NCI-H82 (cell line): ENCODE results near the gene HNRNPC.

ENCODE experiments used
- DNase-seq: peaks from one replicate; lab custom pipeline; 2025; lab: John Stamatoyannopoulos, UW

Gene HNRNPC

GRCh38 chr14:21210023-21210422 is 59.2 kb downstream of the HNRNPC start:
- DNase-seq, result no peak

DNA sequence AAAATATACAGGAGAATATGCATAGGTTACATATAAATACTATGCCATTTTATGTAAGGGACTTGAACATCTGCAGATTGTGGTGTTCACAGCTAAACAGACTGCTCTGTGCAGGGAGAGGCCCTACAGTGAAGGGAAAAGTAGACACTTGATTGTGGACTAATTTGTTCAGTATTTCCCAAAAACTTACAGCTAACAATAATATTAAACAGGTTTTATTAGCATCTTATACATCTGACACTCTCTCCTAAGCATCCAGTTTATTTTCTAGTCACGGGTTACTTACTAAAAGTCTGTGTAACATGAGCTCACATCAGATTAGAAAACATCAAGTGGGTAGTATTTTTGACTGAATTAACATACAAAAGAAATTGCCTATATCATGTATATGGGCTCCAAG is 60.1 kb downstream of the HNRNPC start:
- DNase-seq, result no peak

- no peak for DNase-seq
Observed at GRCh38 chr14:21208554-21208953, 60.7 kb downstream of the HNRNPC start.

DNA sequence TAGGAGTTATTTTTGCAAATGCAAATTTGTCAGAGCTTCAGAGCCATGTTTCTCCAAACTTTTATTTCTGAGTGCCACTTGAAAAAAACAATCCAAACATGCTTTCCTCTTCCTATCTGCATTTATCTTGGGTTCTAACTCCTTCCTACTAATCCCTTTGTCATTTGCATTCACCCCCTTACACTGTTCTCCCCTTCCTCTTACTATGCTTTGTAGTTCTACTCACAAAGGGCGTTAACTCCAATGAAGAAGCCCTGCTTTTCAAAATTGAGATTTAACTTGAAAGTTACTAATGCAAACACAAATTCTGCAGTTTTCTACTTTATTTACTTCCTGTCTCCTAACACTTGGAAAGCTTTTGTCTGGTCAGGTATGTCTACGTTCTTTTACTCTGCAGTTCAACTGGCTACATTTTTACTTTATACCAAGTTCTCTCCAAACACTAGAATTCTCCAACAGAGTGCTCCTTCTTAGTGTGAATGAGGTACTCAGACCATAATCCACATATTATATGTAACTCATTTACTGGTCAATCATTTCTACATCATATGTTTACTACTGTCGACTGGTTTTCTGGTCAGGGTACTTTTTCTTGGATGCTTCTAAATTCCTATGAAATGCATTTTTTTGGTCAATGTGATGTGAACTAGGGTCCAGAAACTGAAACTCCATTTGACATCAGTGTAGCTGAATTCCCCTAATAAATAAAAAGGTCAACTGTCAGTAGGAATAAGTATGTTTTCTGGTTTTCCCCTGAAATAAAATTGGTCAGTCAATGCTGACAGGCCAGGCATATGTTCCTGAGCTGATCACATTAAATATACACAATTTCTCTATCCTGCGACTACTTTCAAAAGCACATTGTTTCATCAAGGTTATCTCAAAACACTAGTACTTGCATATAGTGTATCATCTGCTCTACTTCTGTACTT is 62.2 kb downstream of the HNRNPC start:
- DNase-seq, result no peak

DNA sequence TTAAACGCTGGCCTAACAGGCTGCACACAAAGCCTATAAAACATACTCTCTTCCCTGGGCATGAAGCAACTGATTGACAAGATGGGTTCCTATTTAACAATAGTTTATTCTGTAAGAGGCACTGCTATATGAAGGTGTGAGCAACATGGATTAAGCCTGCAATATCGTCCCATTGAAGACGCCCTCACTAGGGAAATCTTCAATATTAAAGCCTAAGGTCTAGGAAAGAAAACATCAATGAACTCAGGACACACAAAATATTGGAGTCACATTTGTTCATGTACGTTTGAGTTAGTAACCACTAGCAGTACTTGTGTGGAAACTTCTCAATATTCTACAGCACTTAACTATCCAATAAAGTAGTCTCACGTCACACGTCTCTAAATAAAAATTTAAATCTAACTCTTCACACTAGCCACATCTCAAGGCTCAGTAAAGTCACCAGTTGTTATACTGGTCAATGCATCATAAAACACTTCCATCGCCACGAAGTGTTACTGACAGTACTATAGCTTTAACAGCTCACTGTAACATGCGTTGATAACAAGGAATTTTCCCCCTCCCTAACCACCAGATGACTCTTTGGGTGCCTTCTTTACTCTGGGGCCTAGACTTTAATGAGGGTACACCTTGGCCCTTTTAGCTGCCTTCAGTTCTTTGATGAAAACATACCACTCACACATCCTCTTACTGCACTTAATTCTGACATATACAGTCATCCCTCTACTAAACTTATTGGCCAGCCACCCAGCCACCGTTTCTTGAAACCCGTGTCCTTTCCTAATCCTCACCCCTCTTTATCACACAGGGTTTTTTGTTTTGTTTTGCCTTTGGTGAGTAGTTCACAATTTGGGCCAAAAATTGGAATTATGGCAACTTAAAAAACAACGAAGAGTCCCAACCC is 63.3 kb downstream of the HNRNPC start:
- peak; percentile 31 for DNase-seq

- DNase-seq, result peak; percentile 42
Observed at GRCh38 chr14:21205026-21205677, 64.1 kb downstream of the HNRNPC start.

DNA sequence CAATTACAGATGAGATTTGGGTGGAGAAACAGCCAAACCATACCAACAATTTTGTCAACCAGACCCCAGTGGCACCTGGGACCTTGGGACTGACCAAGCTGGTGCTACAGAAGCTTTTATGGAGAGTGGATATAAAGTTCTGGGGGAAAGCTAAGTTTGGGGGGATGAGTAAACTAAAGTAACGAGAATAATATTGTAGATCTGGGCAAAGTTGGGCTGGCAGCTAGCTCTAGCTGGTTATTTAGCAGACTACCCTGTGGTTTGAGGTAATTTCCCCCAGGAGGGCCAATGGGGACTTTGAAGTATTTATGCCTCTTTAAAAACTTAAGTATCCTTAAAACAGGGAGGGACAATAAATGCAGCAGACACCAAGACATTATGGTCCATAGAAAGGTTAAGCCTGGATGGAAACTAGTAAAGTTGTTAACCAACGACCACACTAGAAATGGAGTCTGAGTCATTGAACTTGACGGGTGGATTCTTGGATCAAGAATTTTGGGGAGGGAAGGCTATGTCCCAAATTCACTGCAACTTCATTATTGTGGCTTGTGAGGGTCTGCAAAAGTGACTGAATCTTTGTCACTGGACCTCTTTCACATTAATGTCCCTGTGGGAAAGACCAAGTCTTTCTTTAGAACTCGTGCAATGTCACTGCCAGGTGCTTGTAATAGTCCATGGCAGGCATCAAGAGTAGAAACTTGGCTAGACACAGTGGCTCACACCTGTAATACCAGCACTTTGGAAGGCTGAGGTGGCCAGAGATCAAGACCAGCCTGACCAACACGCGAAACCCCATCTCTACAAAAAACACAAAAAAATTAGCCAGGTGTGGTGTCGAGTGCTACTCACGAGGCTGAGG is 64.8 kb downstream of the HNRNPC start:
- peak; percentile 42 for DNase-seq

DNA sequence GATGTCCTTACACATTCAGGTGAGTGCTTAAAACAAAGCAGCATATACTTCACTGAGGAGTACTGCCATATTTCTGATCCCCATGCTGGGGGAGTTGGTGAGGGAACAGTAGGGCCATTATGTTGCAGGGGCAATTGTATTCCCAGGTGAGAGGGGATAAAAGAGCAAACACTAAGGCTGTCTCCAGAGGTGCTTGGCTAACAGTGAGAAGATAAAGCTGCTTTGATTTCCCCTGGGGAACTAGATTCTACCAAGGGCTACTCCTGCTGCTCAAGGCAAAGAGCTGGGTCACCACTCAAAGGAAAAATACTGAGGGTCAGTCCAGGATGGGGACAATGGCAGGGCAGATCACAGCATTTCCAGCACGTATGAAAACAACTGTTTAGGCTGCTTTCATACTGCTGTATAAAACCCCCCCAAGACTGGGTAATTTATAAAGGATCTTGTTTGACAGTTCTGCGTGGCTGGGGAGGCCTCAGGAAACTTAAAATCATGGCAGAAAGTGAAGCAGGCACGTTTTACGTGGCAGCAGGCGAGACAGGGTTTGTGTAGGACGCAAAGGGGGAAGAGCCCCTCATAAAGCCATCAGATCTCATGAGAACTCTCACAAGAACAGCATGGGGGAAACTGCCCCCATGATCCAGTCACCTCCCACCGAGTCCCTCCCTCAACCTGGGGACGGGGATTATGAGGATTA is 65.6 kb downstream of the HNRNPC start:
- peak; percentile 55 for DNase-seq

GRCh38 chr14:21202463-21203358 is 66.5 kb downstream of the HNRNPC start:
- DNase-seq, result no peak

- DNase-seq, result no peak
Observed at GRCh38 chr14:21201732-21202462, 67.3 kb downstream of the HNRNPC start.

DNA sequence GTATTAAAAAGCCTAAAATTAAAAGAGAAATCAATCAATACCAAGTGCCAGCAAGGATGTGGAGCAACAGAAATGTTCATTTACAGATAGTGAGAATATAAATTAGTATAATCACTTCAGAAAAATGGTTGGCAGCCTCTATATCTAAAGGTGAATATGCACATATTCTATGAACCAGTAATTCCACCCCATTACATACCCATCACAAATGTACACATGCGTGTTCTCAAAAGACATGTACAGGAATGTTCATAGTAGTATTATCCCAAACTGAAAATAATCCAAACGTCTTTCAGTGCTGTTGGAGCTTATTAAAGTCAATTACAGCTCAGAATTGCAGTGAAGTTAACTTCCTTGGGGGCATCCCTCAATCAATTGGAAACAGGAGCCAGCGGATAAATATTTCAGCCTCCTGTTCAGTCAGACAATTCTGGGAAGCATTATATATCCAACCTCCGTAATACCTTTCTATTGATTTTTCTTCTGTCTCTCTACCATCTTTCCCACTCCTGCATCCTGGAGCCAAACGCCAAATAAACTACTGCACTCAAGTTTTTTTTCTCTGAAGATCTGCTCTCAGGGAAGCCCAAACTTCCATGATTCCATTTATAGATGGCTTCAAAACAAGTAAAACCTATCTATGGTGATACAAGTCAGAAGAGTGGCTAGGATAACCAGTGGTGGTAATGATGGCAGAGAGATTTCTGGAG is 68.3 kb downstream of the HNRNPC start:
- no peak for DNase-seq

GRCh38 chr14:21199611-21200560 is 69.4 kb downstream of the HNRNPC start:
- DNase-seq, result no peak

DNA sequence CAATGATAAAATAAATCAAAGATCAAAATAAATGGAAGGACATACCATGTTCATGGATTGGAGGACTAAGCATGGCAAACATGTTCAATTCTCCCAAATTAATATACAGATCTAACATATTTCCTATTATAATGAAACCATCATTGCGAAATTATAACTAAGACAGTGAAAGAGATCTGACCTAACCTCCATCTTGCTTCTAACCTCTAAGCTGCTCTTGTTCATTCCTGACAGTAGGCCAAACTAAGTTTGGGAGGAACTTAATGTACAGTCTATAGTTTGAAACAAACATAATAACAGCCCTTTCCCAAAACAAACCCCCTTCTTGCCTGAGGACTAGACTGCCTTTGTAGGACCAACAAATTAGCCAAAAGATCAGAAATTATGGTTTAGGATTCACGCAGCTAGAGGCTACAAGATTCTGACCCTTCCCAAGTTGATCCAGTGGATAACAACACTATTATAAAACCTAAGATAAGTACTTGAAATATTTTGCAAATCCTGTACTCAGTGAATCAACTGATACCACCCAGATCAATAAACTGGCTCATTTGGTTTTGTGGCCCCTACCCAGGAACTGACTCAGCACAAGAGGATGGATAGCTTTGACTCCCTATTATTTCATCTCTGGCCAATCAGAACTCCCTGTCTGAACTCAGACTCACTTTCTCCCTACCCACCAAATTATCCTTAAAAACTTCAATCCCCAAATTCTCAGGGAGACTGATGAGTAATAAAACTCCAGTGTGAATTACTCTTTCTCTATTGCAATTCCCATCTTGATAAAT is 71.6 kb downstream of the HNRNPC start:
- DNase-seq, result no peak

DNA sequence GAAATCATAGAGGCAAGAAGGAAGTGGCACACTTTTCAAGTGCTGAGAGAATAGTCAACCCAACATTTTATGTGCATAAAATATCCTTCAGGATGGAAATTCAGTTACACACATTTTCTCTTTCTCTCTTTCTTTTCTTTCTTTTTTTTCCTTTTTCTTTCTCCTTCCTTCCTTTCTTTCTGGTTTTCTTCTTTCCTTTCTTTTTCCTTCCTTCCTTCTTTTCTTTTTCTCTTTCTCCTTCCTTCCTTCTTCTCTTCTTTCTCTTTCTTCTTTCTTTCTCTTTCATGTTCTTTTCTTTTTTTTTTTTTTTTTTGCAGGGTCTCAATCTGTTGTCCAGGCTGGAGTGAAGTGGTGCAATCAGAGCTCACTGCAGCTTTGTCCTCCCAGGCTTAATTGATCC is 74.6 kb downstream of the HNRNPC start:
- DNase-seq, result no peak

GRCh38 chr14:21192875-21193535 is 76.2 kb downstream of the HNRNPC start:
- DNase-seq, result no peak

GRCh38 chr14:21192447-21192822 is 76.8 kb downstream of the HNRNPC start:
- DNase-seq, result no peak
